ENCODE data around the gene SRRM3.
"Not testable (repeated sequence)": the region's sequence is repeated elsewhere in the genome, so short reads cannot be mapped to it uniquely, and the experiment has no call there.

Gene SRRM3

DNA sequence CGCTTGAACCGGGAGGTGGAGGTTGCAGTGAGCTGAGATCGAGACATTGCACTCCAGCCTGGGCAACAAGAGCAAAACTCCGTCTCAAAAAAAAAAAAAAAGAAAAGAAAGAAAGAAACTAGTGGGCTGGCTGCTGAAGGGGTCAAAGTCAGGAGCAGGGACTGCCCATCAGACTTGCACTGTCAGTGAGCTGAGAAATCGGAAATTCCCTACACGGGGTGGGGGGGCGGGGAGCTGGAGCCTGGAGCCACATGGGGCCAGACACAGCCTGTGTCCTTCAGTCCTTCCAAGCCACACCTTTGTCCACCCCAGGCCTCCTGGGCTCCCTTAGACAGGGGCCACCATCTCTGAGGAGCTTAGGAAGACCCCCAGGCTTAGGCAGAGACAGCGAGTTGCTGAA, 34.5 kb downstream of the SRRM3 start:
- TF ChIP-seq, protein P1, sequence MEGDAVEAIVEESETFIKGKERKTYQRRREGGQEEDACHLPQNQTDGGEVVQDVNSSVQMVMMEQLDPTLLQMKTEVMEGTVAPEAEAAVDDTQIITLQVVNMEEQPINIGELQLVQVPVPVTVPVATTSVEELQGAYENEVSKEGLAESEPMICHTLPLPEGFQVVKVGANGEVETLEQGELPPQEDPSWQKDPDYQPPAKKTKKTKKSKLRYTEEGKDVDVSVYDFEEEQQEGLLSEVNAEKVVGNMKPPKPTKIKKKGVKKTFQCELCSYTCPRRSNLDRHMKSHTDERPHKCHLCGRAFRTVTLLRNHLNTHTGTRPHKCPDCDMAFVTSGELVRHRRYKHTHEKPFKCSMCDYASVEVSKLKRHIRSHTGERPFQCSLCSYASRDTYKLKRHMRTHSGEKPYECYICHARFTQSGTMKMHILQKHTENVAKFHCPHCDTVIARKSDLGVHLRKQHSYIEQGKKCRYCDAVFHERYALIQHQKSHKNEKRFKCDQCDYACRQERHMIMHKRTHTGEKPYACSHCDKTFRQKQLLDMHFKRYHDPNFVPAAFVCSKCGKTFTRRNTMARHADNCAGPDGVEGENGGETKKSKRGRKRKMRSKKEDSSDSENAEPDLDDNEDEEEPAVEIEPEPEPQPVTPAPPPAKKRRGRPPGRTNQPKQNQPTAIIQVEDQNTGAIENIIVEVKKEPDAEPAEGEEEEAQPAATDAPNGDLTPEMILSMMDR (IDR thresholded peaks at IDR 0.05; ENCODE audit: control insufficient read depth, insufficient read depth, low read depth, low read length, missing control alignments) = no peak
- no peak for DNase-seq (ENCODE audit: low read depth)
- H3K4me3 ChIP-seq (ENCODE audit: control insufficient read depth, low read depth, low read length) = no peak overlapping the region

DNA sequence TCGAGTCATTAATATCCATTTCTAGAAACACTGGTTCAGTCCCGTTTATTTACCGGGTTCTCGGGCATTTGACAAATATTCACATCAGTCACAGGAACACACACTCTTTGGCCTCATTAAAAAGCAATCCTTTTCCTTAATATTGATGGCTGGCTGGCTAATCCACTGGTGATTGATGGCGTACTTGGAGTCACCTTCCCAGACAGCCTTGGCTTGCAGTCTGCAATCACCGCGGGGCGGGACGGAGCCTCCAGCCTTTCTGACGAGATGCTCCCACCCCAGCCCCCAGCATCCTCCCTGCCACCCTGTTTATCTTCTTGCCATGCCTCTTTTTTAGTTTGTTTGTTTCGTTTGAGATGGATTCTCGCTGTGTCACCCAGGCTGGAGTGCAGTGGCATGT, 36.6 kb downstream of the SRRM3 start:
- DNase-seq (ENCODE audit: low read depth) = no peak
- TF ChIP-seq, protein P1 (IDR thresholded peaks at IDR 0.05; ENCODE audit: control insufficient read depth, insufficient read depth, low read depth, low read length, missing control alignments) = no peak
- H3K4me3 ChIP-seq (ENCODE audit: control insufficient read depth, low read depth, low read length) = no peak overlapping the region

DNA sequence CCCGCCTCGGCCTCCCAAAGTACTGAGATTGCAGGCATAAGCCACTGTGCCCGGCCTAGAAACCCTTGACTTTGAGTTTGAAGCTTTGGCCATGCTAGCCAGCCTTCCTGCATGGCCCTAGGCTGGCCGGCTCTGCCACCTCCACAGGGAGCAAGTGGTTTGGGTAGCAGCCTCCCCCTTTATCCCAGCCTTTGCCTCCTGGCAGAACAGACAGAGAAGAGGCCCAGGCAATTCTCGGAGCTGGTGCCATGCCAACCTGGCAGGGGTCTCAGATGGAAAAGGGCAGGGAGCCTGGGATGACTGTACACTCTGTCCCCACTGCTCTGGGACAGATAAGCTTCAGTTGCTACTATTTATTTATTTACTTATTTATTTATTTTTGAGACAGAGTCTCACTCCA, 39.4 kb downstream of the SRRM3 start:
- H3K4me3 ChIP-seq (ENCODE audit: control insufficient read depth, low read depth, low read length) = no peak overlapping the region
- TF ChIP-seq, protein P1 (IDR thresholded peaks at IDR 0.05; ENCODE audit: control insufficient read depth, insufficient read depth, low read depth, low read length, missing control alignments) = no peak
- DNase-seq (ENCODE audit: low read depth) = no peak

DNA sequence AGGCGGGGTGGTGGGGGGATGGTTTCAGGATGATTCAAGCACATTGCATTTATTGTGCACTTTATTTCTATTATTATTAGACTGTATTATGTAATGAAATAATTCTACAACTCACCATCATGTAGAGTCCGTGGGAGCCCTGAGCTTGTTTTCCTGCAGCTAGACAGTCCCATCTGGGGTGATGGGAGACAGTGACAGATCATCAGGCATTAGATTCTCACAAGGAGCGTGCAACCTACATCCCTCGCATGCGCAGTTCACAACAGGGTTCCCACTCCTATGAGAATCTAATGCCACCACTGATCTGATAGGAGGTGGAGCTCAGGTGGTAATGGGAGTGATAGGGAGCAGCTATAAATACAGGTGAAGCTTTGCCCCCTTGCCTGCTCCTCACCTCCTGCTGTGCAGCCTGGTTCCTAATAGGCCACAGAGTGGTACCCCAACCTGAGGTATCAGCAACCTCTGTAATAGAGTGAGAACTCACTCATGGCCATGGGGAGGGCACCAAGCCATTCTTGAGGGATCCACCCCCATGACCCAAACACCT, 40.9 kb downstream of the SRRM3 start:
- DNase-seq (ENCODE audit: low read depth); H3K4me3 ChIP-seq (ENCODE audit: control insufficient read depth, low read depth, low read length): not testable (repeated sequence)

DNA sequence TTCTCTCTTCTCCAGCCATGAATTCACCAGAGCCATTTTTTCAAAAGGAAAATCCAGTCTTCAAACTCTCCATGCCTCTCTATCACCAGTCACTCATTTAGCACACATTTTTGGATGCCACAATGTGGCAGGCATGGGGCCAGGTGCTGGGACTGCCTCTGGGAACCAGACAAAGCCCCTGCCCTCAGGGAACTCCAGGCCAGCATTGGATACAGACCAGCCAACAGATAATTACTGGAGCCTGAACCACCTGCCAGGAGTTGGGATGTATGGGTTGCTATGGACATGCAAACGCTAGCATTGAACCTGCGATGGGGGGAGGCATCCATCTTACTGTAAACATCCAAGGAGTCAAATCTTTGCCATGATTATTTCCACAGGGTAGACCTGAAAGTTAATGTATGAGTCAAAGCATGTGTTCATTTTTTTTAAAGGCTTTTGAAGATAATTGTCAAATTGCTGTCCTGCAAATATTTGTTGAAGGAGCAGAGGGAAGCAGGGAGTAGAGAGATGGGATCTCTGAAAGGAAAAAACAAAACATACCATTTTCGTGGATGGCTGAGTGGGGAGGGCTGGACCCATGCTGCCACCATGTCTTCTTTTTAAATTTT, 43.2 kb downstream of the SRRM3 start:
- H3K4me3 ChIP-seq (ENCODE audit: control insufficient read depth, low read depth, low read length) = no peak overlapping the region
- TF ChIP-seq, protein P1 (IDR thresholded peaks at IDR 0.05; ENCODE audit: control insufficient read depth, insufficient read depth, low read depth, low read length, missing control alignments) = no peak
- DNase-seq (ENCODE audit: low read depth) = no peak

DNA sequence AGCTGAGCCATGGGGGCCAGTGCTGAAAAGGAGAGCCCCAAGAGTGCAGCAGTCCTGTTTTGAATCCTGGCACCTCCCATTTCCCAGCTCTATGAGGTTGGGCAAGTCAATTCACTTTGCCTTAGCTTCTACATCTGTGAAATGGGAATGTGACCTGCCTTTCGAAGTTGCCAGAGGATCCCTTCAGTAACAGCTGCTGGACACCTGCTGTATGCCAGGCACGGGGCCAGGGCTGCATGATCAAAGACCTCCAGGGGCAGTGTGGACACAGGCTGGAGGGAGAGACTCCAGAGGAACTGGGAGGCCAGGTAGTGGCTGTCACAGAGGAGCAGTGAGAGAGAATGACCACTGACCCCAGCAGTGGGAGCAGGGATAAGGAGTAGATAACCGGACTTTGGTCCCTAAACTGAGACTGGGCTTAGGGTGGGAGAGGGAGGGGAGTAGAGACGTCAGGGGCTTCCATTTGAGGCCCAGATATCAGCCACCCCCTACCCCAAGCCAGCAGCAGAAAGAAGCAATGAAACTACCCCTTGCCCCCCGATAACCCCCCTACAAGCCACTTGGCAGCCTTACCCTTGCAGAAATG, 45.2 kb downstream of the SRRM3 start:
- no peak overlapping the region for H3K4me3 ChIP-seq (ENCODE audit: control insufficient read depth, low read depth, low read length)
- TF ChIP-seq, protein P1 (IDR thresholded peaks at IDR 0.05; ENCODE audit: control insufficient read depth, insufficient read depth, low read depth, low read length, missing control alignments) = no peak
- DNase-seq (ENCODE audit: low read depth) = no peak

DNA sequence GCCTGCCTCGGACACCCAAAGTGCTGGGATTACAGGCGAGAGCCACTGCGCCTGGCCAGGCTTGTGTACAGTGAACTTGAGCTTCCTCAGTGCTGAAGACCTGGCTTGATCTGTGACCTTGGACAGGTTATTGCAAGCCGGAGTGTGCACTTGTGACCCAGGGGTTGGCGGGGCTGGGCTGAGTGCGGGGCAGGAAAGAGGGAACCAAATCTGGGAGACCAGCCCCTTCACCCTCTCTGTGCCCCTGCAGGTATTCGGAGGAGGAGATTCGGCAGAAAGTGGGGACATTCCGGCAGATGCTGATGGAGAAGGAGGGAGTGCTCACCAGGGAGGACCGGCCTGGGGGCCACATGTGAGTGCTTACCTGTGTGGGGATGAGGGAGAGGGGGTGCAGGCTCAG, 46.2 kb downstream of the SRRM3 start:
- no peak for DNase-seq (ENCODE audit: low read depth)
- TF ChIP-seq, protein P1 (IDR thresholded peaks at IDR 0.05; ENCODE audit: control insufficient read depth, insufficient read depth, low read depth, low read length, missing control alignments) = no peak
- H3K4me3 ChIP-seq (ENCODE audit: control insufficient read depth, low read depth, low read length) = no peak overlapping the region

All from AG09309 (cell line).